NOMO-1 (cell line): ENCODE results near the gene OR8D4.
"Not testable (repeated sequence)": the region's sequence is repeated elsewhere in the genome, so short reads cannot be mapped to it uniquely, and the experiment has no call there.

Experiments
- DNase-seq, 2 experiments: peaks; one replicate each; lab custom pipeline; 2025; ENCODE audit not compliant: unreplicated experiment in 2 of 2; lab: John Stamatoyannopoulos, UW

The OR8D4 gene

GRCh38 chr11:123901867-123902266 lies at the start of gene OR8D4:
OR8D4 (plus strand) TSS chr11:123902167; CDS start chr11:123906432, 4,265 bp downstream.
- no peak for DNase-seq

- no peak for DNase-seq
Measured at GRCh38 chr11:123852321-123852720, 49.6 kb upstream of the OR8D4 start.

DNA sequence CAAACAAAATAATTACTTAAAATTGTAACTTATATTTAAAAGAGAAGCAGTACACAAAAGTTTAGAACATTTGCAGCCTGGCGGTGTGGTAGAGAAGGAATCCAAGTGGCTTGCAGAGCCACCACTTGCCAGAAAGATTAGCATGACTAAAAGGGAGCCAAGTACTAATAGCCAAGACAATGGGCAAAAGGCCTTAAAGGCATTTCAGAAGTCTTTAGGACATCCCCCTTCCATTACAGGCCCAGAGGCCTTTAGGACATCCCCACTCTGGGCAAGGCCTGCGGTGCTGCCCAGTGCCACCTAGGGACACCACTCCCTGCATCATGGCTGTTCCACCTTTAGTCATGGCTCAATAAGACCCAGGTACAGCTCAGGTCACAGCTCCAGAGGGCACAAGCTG lies 48.9 kb upstream of the OR8D4 start:
- no peak for DNase-seq

DNA sequence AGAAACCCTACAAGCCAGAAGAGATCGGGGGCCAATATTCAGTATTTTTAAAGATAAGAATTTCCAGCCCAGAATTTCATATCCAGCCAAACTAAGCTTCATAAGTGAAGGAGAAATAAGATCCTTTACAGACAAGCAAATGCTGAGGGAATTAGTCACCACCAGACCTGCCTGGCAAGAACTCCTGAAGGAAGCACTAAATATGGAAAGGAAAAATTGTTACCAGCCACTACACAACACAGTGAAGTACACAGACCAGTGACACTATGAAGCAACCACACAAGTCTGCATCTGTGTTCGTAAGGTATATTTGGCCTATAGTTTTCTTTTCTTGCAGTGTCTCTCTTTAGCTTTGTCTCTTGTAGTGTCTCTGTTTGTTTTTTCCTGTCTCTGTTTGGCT lies 45.5 kb upstream of the OR8D4 start:
- no peak for DNase-seq

DNA sequence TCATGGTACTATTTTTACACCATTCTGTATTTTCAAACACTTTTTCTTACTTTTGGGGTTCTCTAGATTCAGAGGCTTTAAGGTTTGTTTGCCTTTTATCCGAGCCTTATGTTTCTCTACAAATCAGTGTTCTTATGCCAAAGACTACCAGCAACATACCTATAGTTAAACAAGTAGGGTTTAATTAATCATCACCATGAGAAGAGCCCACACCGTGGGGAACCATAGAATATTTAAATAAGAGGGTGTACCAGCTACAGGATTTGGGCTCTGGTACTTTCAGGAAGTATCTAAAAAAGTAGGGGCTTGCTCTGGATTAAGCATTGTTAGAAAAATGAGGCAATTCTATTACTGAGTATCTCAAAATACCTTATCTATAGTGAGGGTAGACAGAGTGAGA lies 42.2 kb upstream of the OR8D4 start:
- DNase-seq, result no peak

DNA sequence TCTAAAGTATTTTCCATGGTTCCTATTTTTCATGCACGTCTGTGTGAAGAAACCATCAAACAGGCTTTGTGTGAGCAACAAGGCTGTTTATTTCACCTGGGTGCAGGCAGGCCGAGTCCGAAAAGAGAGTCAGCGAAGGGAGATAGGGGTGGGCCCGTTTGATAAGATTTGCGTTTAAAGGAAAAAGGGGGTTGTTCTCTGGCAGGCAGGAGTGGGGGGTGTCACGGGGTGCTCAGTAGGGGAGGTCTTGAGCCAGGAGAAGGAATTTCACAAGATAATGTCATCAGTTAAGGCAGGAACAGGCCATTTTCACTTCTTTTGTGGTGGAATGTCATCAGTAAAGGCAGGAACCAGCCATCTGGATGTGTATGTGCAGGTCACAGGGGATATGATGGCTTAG lies 36.7 kb upstream of the OR8D4 start:
- DNase-seq, result not testable (repeated sequence)

- DNase-seq, result not testable (repeated sequence)
Measured at GRCh38 chr11:123867795-123868194, 34.2 kb upstream of the OR8D4 start.

GRCh38 chr11:123880912-123881311 lies 21.1 kb upstream of the OR8D4 start:
- DNase-seq, result no peak

- no peak for DNase-seq
Measured at GRCh38 chr11:123885570-123885969, 16.4 kb upstream of the OR8D4 start, which contains the start of gene TMEM225. TMEM225 (minus strand) TSS chr11:123885670; CDS start chr11:123885425, 245 bp downstream.

DNA sequence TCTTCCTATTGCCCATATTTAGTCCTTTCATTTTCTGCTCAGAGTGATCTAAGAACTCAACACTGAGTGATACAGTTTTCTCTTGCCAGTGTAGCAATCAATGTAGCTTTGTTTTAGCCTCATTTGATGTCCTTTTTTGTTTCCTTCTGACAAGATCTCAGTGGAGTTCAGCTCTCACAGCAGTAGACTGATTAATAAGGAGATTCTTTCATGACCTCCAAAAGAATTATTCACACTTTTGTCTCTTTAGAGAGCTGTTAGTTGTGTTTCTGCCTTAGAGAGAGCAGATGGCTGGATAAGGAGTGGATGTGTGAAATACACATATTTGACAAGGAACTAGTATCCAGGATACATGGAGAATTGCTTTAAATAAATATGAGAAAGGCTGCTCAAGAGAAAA lies 9.9 kb upstream of the OR8D4 start:
- no peak for DNase-seq

- DNase-seq, result no peak
Measured at GRCh38 chr11:123899792-123900191, 2.2 kb upstream of the OR8D4 start.

GRCh38 chr11:123903932-123904331 lies 2.0 kb downstream of the OR8D4 start:
- no peak for DNase-seq

GRCh38 chr11:123904932-123905331 lies 3.0 kb downstream of the OR8D4 start:
- no peak for DNase-seq

- DNase-seq, result no peak
Measured at GRCh38 chr11:123905826-123906225, 3.9 kb downstream of the OR8D4 start.

DNA sequence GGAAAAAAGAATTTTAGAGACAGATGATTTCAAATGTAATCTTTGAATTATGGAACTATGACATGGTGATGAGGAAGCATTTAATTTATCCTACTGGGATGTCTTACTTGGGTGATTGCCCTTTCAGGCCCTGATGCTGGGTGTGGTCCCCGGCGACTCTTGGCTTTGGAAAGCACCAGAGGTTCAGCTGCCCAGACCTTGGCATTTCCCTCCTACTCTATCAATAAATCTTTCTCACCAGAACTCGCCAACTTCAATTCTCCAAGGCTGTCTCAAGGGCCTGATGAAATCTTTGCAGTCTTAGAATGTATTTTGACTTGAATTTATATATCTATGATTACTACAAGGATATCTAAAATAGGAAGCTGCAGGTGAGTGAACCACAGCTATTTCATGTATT lies 19.0 kb downstream of the OR8D4 start:
- DNase-seq, result no peak

DNA sequence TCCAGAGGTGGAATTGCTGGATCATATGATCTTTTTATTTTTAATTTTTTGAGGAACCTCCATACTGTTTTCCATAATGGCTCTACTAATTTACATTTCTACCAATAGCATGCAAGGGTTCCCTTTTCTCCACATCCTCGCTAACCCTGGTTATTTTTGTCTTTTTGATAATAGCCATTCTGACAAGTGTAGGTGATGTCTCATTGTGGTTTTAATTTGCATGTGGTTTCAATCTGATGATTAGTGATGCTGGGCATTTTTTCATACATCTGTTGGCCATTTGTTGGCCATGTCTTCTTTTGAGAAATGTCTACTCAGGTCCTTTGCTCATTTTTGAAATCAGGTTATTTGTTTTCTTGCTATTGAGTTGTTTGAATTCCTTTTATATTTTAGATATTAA lies 22.1 kb downstream of the OR8D4 start:
- no peak for DNase-seq

DNA sequence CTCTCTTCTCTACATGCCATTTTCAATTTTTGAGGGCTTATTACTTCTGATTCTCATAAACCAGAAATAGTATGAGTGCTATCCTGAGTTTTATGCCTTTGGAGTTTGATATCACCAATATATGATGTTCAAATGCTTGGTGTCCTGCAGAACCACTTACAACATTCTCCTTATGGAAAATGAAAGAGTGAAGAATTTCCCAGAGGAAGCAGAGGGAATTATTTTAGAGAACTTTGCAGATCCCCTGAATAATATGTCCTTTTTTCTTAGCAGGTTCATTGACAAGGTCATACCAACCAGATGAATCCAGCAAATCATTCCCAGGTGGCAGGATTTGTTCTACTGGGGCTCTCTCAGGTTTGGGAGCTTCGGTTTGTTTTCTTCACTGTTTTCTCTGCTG lies 37.4 kb downstream of the OR8D4 start, which contains the start of gene OR4D5:
OR4D5 (plus strand) TSS at position 301 of the 400 bp plus-strand sequence; CDS start at position 301, 0 bp downstream.
- DNase-seq, result no peak

- DNase-seq, result no peak
Measured at GRCh38 chr11:123942413-123942812, 40.4 kb downstream of the OR8D4 start.

- DNase-seq, result no peak
Measured at GRCh38 chr11:123943738-123944137, 41.8 kb downstream of the OR8D4 start, which contains the start of gene OR6T1. OR6T1 (minus strand) TSS chr11:123943838; CDS start chr11:123943838, 0 bp downstream.

- DNase-seq, result no peak
Measured at GRCh38 chr11:123945132-123945531, 43.2 kb downstream of the OR8D4 start.

GRCh38 chr11:123956752-123957151 lies 54.8 kb downstream of the OR8D4 start:
- no peak for DNase-seq
